Parietal lobe (tissue), 1 donor: ENCODE data around the gene ASPRV1. TPM values are rescaled to one million over a fixed set of nuclear protein-coding genes. Genes with fewer than 3 reads are reported as not detected.

ENCODE experiments used
- total RNA-seq: library from RNA; depleted of rRNA; stranded (reverse); fragments of >200 nt; gene quantifications from one replicate; pipeline ENCODE4 v1.2.3, GENCODE V29; 2014

Gene ASPRV1
- 8.8 TPM for total RNA-seq

DNA sequence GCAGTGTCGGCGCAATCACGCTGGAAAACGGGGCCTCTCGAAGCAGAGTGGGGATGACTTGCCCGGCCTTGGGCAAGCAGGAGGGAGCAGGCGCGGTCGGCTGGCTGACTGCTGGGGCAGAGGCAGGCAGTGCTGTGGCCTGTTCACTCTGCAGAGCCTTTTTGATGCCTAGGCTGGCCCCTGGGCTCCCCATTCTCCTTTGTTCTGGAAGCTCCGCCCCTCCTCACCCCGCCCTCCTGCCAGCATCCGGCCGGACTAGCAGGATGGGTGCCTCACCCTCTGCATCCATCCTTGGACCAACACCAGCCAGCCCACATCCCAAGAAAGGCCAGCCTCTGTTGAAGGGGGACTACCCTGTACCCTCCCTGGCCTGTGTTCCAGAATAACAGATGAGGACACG is at the start of gene ASPRV1:
ASPRV1 (minus strand) TSS at position 136 of the 400 bp plus-strand sequence. CDS start 195 bp downstream, outside the sequence.

DNA sequence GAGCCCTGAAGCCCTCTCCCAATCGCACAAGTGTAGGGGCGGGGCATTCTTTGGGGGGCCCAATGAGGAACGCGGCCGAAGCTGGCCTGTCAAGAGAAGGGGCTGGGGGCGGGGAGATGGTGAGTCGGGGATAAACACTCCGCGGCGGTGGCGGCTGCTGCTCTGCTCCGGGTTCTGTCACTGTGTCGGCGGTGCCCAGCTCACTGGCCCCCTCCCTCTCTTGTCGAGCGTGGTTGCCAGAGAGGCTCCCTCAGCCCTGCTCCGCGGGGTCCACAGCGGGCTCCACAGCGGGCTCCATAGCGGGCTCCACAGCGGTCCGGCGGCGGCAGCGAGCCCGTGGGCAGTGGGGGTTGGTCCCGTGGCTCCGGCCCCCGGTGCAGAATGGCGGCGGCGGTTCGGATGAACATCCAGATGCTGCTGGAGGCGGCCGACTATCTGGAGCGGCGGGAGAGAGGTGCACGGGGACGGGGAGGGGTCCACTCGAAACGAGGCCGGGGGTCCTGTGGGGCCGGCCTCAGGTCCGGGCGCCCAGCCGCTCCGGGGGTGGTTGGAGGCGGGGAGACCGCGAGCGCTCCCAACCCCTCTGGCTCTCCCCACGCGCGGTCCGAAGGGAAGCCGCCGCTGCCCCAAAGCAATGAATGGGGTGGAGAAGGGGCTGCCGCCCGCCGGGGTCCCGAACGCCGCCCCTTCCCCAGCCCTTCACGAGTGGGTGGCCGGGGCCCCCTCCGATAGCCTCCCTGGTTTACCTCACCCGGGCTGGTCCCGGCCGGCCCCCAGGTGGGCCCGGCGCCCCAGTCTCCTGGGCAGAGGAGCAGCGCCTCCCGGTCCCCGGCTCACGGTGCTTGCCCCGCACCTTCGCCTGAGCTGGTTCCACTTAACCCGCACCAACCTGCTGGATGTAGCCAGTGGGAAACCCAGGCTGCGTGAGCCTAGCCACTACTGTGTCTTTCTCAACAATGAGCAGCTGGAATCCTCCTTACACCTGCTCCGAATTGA is 46.2 kb downstream of the ASPRV1 start, which contains the start of gene MXD1:
MXD1 (plus strand) TSS at position 160 of the 996 bp plus-strand sequence; CDS start at position 382, 222 bp downstream.

Other genes with a start within 250 kb of the ASPRV1 start
- 6.6 TPM for gene ANXA4, start 219.5 kb downstream of the ASPRV1 start, total RNA-seq
- 25.4 TPM for gene GMCL1, start 132.0 kb downstream of the ASPRV1 start, total RNA-seq
- 58.2 TPM for gene SNRNP27, start 67.7 kb downstream of the ASPRV1 start, total RNA-seq
- gene MXD1, start 46.5 kb downstream of the ASPRV1 start, total RNA-seq: 11.3 TPM
- gene PCBP1, start 125.8 kb upstream of the ASPRV1 start, total RNA-seq: 38.8 TPM
- 30.4 TPM for gene C2orf42, start 229.4 kb upstream of the ASPRV1 start, total RNA-seq